ENCODE measurements around the gene REV3L.

GRCh38 chr6:111339294-111339693 lies 143.7 kb downstream of the REV3L start:
- no peak for TF ChIP-seq CTCF (IDR thresholded peaks at IDR 0.05)
- TF ChIP-seq POLR2A (IDR thresholded peaks at IDR 0.05), result no peak

All from adrenal gland (tissue), 5 donors.